Measurements from ENCODE around the gene OR2M2.

DNA sequence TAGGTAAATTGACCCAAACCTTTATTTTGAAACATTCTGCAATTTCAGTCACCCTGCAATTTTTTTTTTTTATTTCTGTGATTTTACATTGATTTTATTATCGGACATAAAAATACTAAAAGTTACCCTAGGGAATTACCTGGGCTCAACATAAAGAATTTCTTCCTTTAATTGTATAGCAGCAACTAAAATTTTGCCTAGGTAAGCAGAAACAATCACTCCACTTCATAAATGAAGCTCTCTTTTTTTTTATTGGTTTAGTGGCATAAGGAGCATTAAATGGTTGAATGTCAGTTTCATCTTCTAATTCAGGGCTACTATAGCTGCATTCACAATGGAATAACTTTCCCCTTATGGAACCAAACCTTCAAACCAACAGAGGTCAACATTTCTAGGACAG, 41.3 kb downstream of the OR2M2 start:
- TF ChIP-seq, protein P1, sequence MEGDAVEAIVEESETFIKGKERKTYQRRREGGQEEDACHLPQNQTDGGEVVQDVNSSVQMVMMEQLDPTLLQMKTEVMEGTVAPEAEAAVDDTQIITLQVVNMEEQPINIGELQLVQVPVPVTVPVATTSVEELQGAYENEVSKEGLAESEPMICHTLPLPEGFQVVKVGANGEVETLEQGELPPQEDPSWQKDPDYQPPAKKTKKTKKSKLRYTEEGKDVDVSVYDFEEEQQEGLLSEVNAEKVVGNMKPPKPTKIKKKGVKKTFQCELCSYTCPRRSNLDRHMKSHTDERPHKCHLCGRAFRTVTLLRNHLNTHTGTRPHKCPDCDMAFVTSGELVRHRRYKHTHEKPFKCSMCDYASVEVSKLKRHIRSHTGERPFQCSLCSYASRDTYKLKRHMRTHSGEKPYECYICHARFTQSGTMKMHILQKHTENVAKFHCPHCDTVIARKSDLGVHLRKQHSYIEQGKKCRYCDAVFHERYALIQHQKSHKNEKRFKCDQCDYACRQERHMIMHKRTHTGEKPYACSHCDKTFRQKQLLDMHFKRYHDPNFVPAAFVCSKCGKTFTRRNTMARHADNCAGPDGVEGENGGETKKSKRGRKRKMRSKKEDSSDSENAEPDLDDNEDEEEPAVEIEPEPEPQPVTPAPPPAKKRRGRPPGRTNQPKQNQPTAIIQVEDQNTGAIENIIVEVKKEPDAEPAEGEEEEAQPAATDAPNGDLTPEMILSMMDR (IDR thresholded peaks at IDR 0.05) = no peak
- TF ChIP-seq POLR2A (IDR thresholded peaks at IDR 0.05) = no peak
- no peak for TF ChIP-seq EP300 (IDR thresholded peaks at IDR 0.05; ENCODE audit: low read depth)
- TF ChIP-seq POLR2AphosphoS5 (IDR thresholded peaks at IDR 0.05) = no peak

Measured in transverse colon (tissue), 4 donors.